SK-N-SH (cell line): ENCODE measurements around the gene DCAF5. TPM values are rescaled to one million over a fixed set of nuclear protein-coding genes. Genes with fewer than 3 reads are reported as not detected.

Experiments used
- CTCF ChIA-PET: fragments of 300-600, 350-600 bp; formaldehyde crosslinking; extraction: SDS; loops from one replicate; lab custom pipeline; 2021; lab: Yijun Ruan, JAX
- POLR2A ChIA-PET: fragments of 350-600 bp; sonication (Branson Sonifier 250); formaldehyde crosslinking; extraction: SDS; loops from one replicate; lab custom pipeline; 2020; ENCODE audit warnings: antibody characterized with exemption, inconsistent platforms; lab: Yijun Ruan, JAX
- DNase-seq: peaks from one replicate; pipeline ENCODE4 v3.0.0; 2012
- H2AFZ ChIP-seq: fragments of 200-600 bp; sonication (generic); 2 replicates; pipeline ENCODE4 v1.8.1; 2016; ENCODE audit warnings: antibody characterized with exemption, mild to moderate bottlenecking, low read depth
- H3F3A ChIP-seq: fragments of 200-600 bp; sonication (generic); replicated peaks from 2 replicates; pipeline ENCODE3; 2016; ENCODE audit warnings: antibody characterized with exemption, mild to moderate bottlenecking; ENCODE audit not compliant: insufficient read depth
- H3K27ac ChIP-seq, 2 experiments: fragments of 200-500 bp in 1 of 2; fragments of 200-600 bp in 1 of 2; sonication (Bioruptor generic) in 1 of 2; sonication (generic), shearing (Covaris generic) in 1 of 2; 2 replicates each; pipeline versions ENCODE4 v1.5.1 to v1.6.1; 2014 to 2016; ENCODE audit warnings: low read depth in 2 of 2, inconsistent platforms in 1 of 2, low read length in 1 of 2, mild to moderate bottlenecking in 1 of 2, mixed read lengths in 1 of 2
- H3K27me3 ChIP-seq: fragments of 200-600 bp; sonication (generic), shearing (Covaris generic); 2 replicates; pipeline ENCODE4 v1.6.1; 2016; ENCODE audit warnings: mixed run types; ENCODE audit not compliant: insufficient read depth
- H3K36me3 ChIP-seq, 2 experiments: fragments of 200-500 bp in 1 of 2; fragments of 200-600 bp in 1 of 2; sonication (Bioruptor generic) in 1 of 2; sonication (generic) in 1 of 2; replicated peaks in 1 of 2; 2 replicates each; pipeline versions ENCODE3 to v1.5.1; 2014 to 2016; ENCODE audit warnings: low read length in 1 of 2, mild to moderate bottlenecking in 1 of 2; ENCODE audit not compliant: insufficient read depth in 2 of 2, control insufficient read depth in 1 of 2
- H3K4me1 ChIP-seq, 2 experiments: fragments of 200-500 bp in 1 of 2; fragments of 200-600 bp in 1 of 2; sonication (Bioruptor generic) in 1 of 2; sonication (generic), shearing (Covaris generic) in 1 of 2; 2 replicates each; pipeline versions ENCODE4 v1.5.1 to v1.6.1; 2014 to 2016; ENCODE audit warnings: low read depth in 1 of 2, low read length in 1 of 2, mixed run types in 1 of 2; ENCODE audit not compliant: insufficient read depth in 2 of 2, control insufficient read depth in 1 of 2
- H3K4me2 ChIP-seq: fragments of 200-600 bp; sonication (generic), shearing (Covaris generic); 2 replicates; pipeline ENCODE4 v1.6.1; 2017; ENCODE audit warnings: mixed run types
- H3K4me3 ChIP-seq, 2 experiments: fragments of 200-500 bp in 1 of 2; fragments of 200-600 bp in 1 of 2; sonication (Bioruptor generic) in 1 of 2; sonication (generic), shearing (Covaris generic) in 1 of 2; 2 replicates each; pipeline versions ENCODE4 v1.5.1 to v1.8.1; 2014 to 2016; ENCODE audit warnings: low read depth in 2 of 2, inconsistent platforms in 1 of 2, low read length in 1 of 2, mild to moderate bottlenecking in 1 of 2, mixed read lengths in 1 of 2, moderate library complexity in 1 of 2
- H3K79me2 ChIP-seq: fragments of 200-600 bp; sonication (generic); 2 replicates; pipeline ENCODE4 v1.8.1; 2017; ENCODE audit warnings: mild to moderate bottlenecking; ENCODE audit not compliant: insufficient read depth
- H3K9ac ChIP-seq: fragments of 200-600 bp; sonication (generic); 2 replicates; pipeline ENCODE4 v1.6.1; 2017; ENCODE audit warnings: mixed run types
- H3K9me2 ChIP-seq: fragments of 200-600 bp; sonication (generic); 2 replicates; pipeline ENCODE4 v1.6.1; 2017; ENCODE audit warnings: mixed run types
- H3K9me3 ChIP-seq: fragments of 200-600 bp; sonication (generic); 2 replicates; pipeline ENCODE4 v1.6.1; 2017; ENCODE audit warnings: mixed run types, mild to moderate bottlenecking, moderate library complexity
- H4K20me1 ChIP-seq: fragments of 200-600 bp; sonication (generic); 2 replicates; pipeline ENCODE4 v1.6.1; 2017; ENCODE audit warnings: mild to moderate bottlenecking, mixed run types; ENCODE audit not compliant: insufficient read depth
- CHD2 ChIP-seq: fragments of 150-350 bp; IDR thresholded peaks from 2 replicates; pipeline ENCODE4 v1.6.1; 2018; ENCODE audit warnings: low read length; ENCODE audit not compliant: partially characterized antibody
- CTCF ChIP-seq: fragments of 200-600 bp; sonication (generic); IDR thresholded peaks from 2 replicates; pipeline ENCODE4 v1.6.1; 2017; ENCODE audit warnings: antibody characterized with exemption, mild to moderate bottlenecking, moderate library complexity
- EP300 ChIP-seq, 2 experiments: IDR thresholded peaks; 2 replicates each; pipeline versions ENCODE4 v1.4.0 to v1.6.1; 2012; ENCODE audit warnings: borderline replicate concordance in 1 of 2, low read depth in 1 of 2, low read length in 1 of 2
- FOSL2 ChIP-seq: IDR thresholded peaks from 2 replicates; pipeline ENCODE4 v1.4.0; 2012; ENCODE audit warnings: low read depth, mild to moderate bottlenecking, moderate library complexity, borderline replicate concordance
- FOXJ3 ChIP-seq: sonication (generic); formaldehyde crosslinking; IDR thresholded peaks from 2 replicates; pipeline ENCODE4 v1.5.1; 2020; ENCODE audit warnings: mild to moderate bottlenecking, missing genetic modification reagents
- GABPA ChIP-seq: IDR thresholded peaks from 2 replicates; pipeline ENCODE4 v1.4.0; 2012; ENCODE audit warnings: low read depth, mild to moderate bottlenecking
- GATA2 ChIP-seq: sonication (generic); formaldehyde crosslinking; IDR thresholded peaks from 2 replicates; pipeline ENCODE4 v1.5.0; 2020; ENCODE audit warnings: mild to moderate bottlenecking, missing genetic modification reagents
- JUND ChIP-seq: IDR thresholded peaks from 2 replicates; pipeline ENCODE4 v1.4.0; 2012
- NRF1 ChIP-seq: IDR thresholded peaks from 2 replicates; pipeline ENCODE4 v1.6.1; 2012; ENCODE audit warnings: low read depth, mild to moderate bottlenecking, low read length
- PBX3 ChIP-seq: IDR thresholded peaks from 2 replicates; pipeline ENCODE4; 2012
- POLR2AphosphoS5 ChIP-seq: IDR thresholded peaks from 2 replicates; pipeline ENCODE4 v1.6.1; 2012; ENCODE audit warnings: low read depth, low read length
- RAD21 ChIP-seq: IDR thresholded peaks from 2 replicates; pipeline ENCODE4 v1.6.1; 2012; ENCODE audit warnings: mild to moderate bottlenecking, low read length
- RCOR1 ChIP-seq: fragments of 150-350 bp; IDR thresholded peaks from 2 replicates; pipeline ENCODE4 v1.6.1; 2017; ENCODE audit warnings: antibody characterized with exemption, low read length
- REST ChIP-seq: IDR thresholded peaks from 2 replicates; pipeline ENCODE4 v1.6.1; 2012; ENCODE audit warnings: mild to moderate bottlenecking, low read depth, low read length, moderate library complexity
- SIN3A ChIP-seq: IDR thresholded peaks from 2 replicates; pipeline ENCODE4 v1.6.1; 2012; ENCODE audit warnings: low read depth, mild to moderate bottlenecking, low read length, moderate library complexity, borderline replicate concordance
- SMC3 ChIP-seq: IDR thresholded peaks from 2 replicates; pipeline ENCODE4 v1.6.1; 2012; ENCODE audit warnings: low read depth, low read length, improper control_type of control experiment
- TCF12 ChIP-seq: IDR thresholded peaks from 2 replicates; pipeline ENCODE4 v1.4.0; 2012
- USF1 ChIP-seq: IDR thresholded peaks from 2 replicates; pipeline ENCODE4 v1.4.0; 2012; ENCODE audit warnings: low read depth, borderline replicate concordance
- ZBTB33 ChIP-seq: IDR thresholded peaks from 2 replicates; pipeline ENCODE4 v1.4.0; 2012; ENCODE audit warnings: low read depth, borderline replicate concordance
- WGBS: methylation state at CpG from one replicate; pipeline ENCODE4 v1.1.6; 2017; ENCODE audit warnings: low lambda C conversion rate; 5-methylcytosine and 5-hydroxymethylcytosine counted together
- polyA plus RNA-seq, 3 experiments: library from polyadenylated mRNA; depleted of rRNA; stranded (reverse); fragments of >200 nt; gene quantifications; 2 replicates each; pipeline ENCODE4 v1.2.3, GENCODE V29; 2012

The DCAF5 gene
- polyA plus RNA-seq, 1 of the 3 experiments (the other 2 are of a cell fraction) = 26.7 TPM

GRCh38 chr14:69088586-69088985, 64.3 kb downstream of the DCAF5 start:
- ChIA-PET POLR2A (interaction anchor here (1.1 kb wide), 1 partner anchor 111 kb away, joined by 3 read pairs; no protein-coding TSS in a partner anchor), CTCF (interaction anchor here (0.7 to 6.2 kb wide), 6 partner anchors 10 to 178 kb away, joined by 3 to 68 read pairs (median 8); no protein-coding TSS in a partner anchor)
- Histone ChIP-seq H3K79me2 (peaks cover 6% of the 10 kb centered on the region), H3K4me3 (no peak overlapping the region), H3K4me1 (peaks cover 13 to 17% of the 10 kb centered on the region in 2 experiments; a peak in 3 of 4 replicates), H3K27ac (peak overlapping the region; percentile 53 to 90), H3K9me2 (no peaks in the 10 kb centered on the region), H4K20me1 (no peaks in the 10 kb centered on the region), H3K4me2 (peak overlapping the region; percentile 12; the same call in 1 of the 2 replicates), H3K9ac (peak overlapping the region; percentile 39; the same call in 1 of the 2 replicates), H2AFZ (no peak overlapping the region), H3K27me3 (no peaks in the 10 kb centered on the region), H3F3A (peaks cover 10% of the 10 kb centered on the region), H3K9me3 (no peaks in the 10 kb centered on the region), H3K36me3 (peaks cover 18 to 54% of the 10 kb centered on the region in 2 experiments)
- DNase-seq = peak; percentile 32
- TF ChIP-seq RAD21 (0 out of 2 replicates have a peak, but pooled peaks have one; percentile 8), POLR2AphosphoS5 (no peak), JUND (peak; percentile 24), REST (no peak), TCF12 (peak; percentile 82), GATA2 (peak; percentile 27; the same call in 1 of the 2 replicates), PBX3 (peak; percentile 71), USF1 (no peak), CTCF (no peak), RCOR1 (peak; percentile 51; the same call in 1 of the 2 replicates), FOXJ3 (CRISPR knock-in tag) (no peak), GABPA (no peak), FOSL2 (no peak), SIN3A (no peak), EP300 (IDR thresholded peaks at IDR 0.05; ENCODE audit: borderline replicate concordance in 1 of 2, low read depth in 1 of 2, low read length in 1 of 2) (peak in 1 of 2 experiments; percentile 70; a peak in 2 of 4 replicates), CHD2 (peak; percentile 18), ZBTB33 (no peak), SMC3 (no peak), NRF1 (no peak)
- WGBS = 37% methylated on average over 1 of the region's 1 CpG
